Vagina (tissue), 2 donors: ENCODE measurements around the gene PPEF1. TPM values are rescaled to one million over a fixed set of nuclear protein-coding genes. Genes with fewer than 3 reads are reported as not detected.

ENCODE experiments used
- DNase-seq, 2 donors: peaks; one replicate each; pipeline ENCODE4 v3.0.0-alpha.2; 2017; ENCODE audit errors: extremely low spot score in 2 of 2
- H3K27ac ChIP-seq: fragments of 200-600 bp; sonication (generic); one replicate; pipeline ENCODE4 v1.5.1; 2019
- H3K27me3 ChIP-seq: fragments of 200-600 bp; sonication (generic); one replicate; pipeline ENCODE4 v1.5.1; 2019
- H3K36me3 ChIP-seq, 2 donors: fragments of 200-600 bp; sonication (generic); one replicate each; pipeline ENCODE4 v1.5.1; 2017 to 2019
- H3K4me1 ChIP-seq: fragments of 200-600 bp; sonication (generic); one replicate; pipeline ENCODE4 v1.5.1; 2019
- H3K4me3 ChIP-seq, 2 donors: fragments of 200-600 bp; sonication (generic); 1 replicate in 1 of 2; 2 replicates in 1 of 2; pipeline ENCODE4 v1.5.1; 2016 to 2019
- H3K9me3 ChIP-seq: fragments of 200-600 bp; sonication (generic); one replicate; pipeline ENCODE4 v1.5.1; 2019
- CTCF ChIP-seq, 3 experiments: fragments of 450-650 bp in 2 of 3; fragments of 200-600 bp in 1 of 3; sonication (generic) in 1 of 3; IDR thresholded peaks; one replicate each; pipeline ENCODE4 v1.5.1; 2017 to 2019; ENCODE audit warnings: antibody characterized with exemption in 3 of 3, mild to moderate bottlenecking in 2 of 3, moderate library complexity in 2 of 3
- POLR2A ChIP-seq, 2 donors: fragments of 450-650 bp; IDR thresholded peaks; one replicate each; pipeline ENCODE4 v1.6.1; 2017; ENCODE audit warnings: antibody characterized with exemption in 2 of 2, mild to moderate bottlenecking in 2 of 2, moderate library complexity in 2 of 2
- POLR2AphosphoS5 ChIP-seq, 2 donors: sonication (generic); formaldehyde crosslinking; IDR thresholded peaks; one replicate each; pipeline ENCODE4 v1.9.0; 2017; ENCODE audit warnings: antibody characterized with exemption in 2 of 2, mild to moderate bottlenecking in 2 of 2, low read depth in 1 of 2; ENCODE audit not compliant: insufficient read depth in 1 of 2
- intact Hi-C: fragments of 100-400 bp; cut with DNase I; formaldehyde crosslinking; loops from one replicate; pipeline ENCODE4 v1.15.1; 2023
- total RNA-seq: library from RNA; depleted of rRNA; stranded (reverse); fragments of >200 nt; gene quantifications from one replicate; pipeline ENCODE4 v1.2.3, GENCODE V29; 2016

The PPEF1 gene
- total RNA-seq, 1 donor from 2014 or later = not detected

- no peak overlapping the region for H3K4me3 ChIP-seq
- H3K4me1 ChIP-seq = peaks cover 5% of the 10 kb centered on the region
- intact Hi-C loops = no loop called here
- H3K36me3 ChIP-seq = no peaks in the 10 kb centered on the region
- H3K27me3 ChIP-seq = no peaks in the 10 kb centered on the region
- peak in 1 of 2 donors; percentile 67 for DNase-seq
- H3K9me3 ChIP-seq = no peaks in the 10 kb centered on the region
- H3K27ac ChIP-seq = no peak overlapping the region
- no peak for TF ChIP-seq CTCF (IDR thresholded peaks at IDR 0.05)
- no peak for TF ChIP-seq POLR2A (IDR thresholded peaks at IDR 0.05)
- TF ChIP-seq POLR2AphosphoS5 (IDR thresholded peaks at IDR 0.05; ENCODE audit: insufficient read depth in 1 of 2, low read depth in 1 of 2) = no peak
Measured at GRCh38 chrX:18877469-18877868, 170.0 kb downstream of the PPEF1 start.

Other genes starting within 250 kb of the PPEF1 start
- not detected for gene RS1, start 35.5 kb upstream of the PPEF1 start, total RNA-seq